ENCODE data around the gene TRIM14.

The TRIM14 gene

GRCh38 chr9:98161851-98162250 is 42.8 kb upstream of the TRIM14 start:
- Histone ChIP-seq H4K20me1 (ENCODE audit: insufficient read depth) (no peaks in the 10 kb centered on the region), H3K9ac (no peak overlapping the region), H3K4me3 (IDR thresholded peaks at IDR 0.05; ENCODE audit: insufficient read depth, low read depth, low read length) (no peak overlapping the region), H3K27me3 (ENCODE audit: insufficient read depth, low read depth) (no peaks in the 10 kb centered on the region), H3K36me3 (ENCODE audit: insufficient read depth) (no peaks in the 10 kb centered on the region), H3K4me2 (no peak overlapping the region), H3K27ac (no peak overlapping the region), H3K4me1 (ENCODE audit: low read depth, poor library complexity, severe bottlenecking) (peaks cover 25% of the 10 kb centered on the region), H2AFZ (ENCODE audit: low read depth) (no peak overlapping the region), H3K79me2 (ENCODE audit: insufficient read depth, low read depth) (no peaks in the 10 kb centered on the region)
- no peak for TF ChIP-seq CTCF (conservative IDR thresholded peaks at IDR 0.05; ENCODE audit: low read depth, low read length)

GRCh38 chr9:98159790-98160189 is 40.8 kb upstream of the TRIM14 start:
- Histone ChIP-seq H3K9ac (no peak overlapping the region), H4K20me1 (ENCODE audit: insufficient read depth) (no peaks in the 10 kb centered on the region), H3K4me2 (no peak overlapping the region), H3K4me3 (IDR thresholded peaks at IDR 0.05; ENCODE audit: insufficient read depth, low read depth, low read length) (no peak overlapping the region), H3K79me2 (ENCODE audit: insufficient read depth, low read depth) (no peaks in the 10 kb centered on the region), H3K4me1 (ENCODE audit: low read depth, poor library complexity, severe bottlenecking) (peaks cover 22% of the 10 kb centered on the region), H3K36me3 (ENCODE audit: insufficient read depth) (no peaks in the 10 kb centered on the region), H3K27me3 (ENCODE audit: insufficient read depth, low read depth) (no peaks in the 10 kb centered on the region), H3K27ac (no peak overlapping the region), H2AFZ (ENCODE audit: low read depth) (no peak overlapping the region)
- no peak for TF ChIP-seq CTCF (conservative IDR thresholded peaks at IDR 0.05; ENCODE audit: low read depth, low read length)

- Histone ChIP-seq H3K27ac (no peak overlapping the region), H3K4me3 (IDR thresholded peaks at IDR 0.05; ENCODE audit: insufficient read depth, low read depth, low read length) (no peak overlapping the region), H3K36me3 (ENCODE audit: insufficient read depth) (no peaks in the 10 kb centered on the region), H3K9ac (no peak overlapping the region), H3K4me2 (no peak overlapping the region), H3K4me1 (ENCODE audit: low read depth, poor library complexity, severe bottlenecking) (peaks cover 17% of the 10 kb centered on the region), H4K20me1 (ENCODE audit: insufficient read depth) (no peaks in the 10 kb centered on the region), H3K27me3 (ENCODE audit: insufficient read depth, low read depth) (no peaks in the 10 kb centered on the region), H2AFZ (ENCODE audit: low read depth) (no peak overlapping the region), H3K79me2 (ENCODE audit: insufficient read depth, low read depth) (no peaks in the 10 kb centered on the region)
- TF ChIP-seq CTCF (conservative IDR thresholded peaks at IDR 0.05; ENCODE audit: low read depth, low read length), result no peak
Measured at GRCh38 chr9:98159301-98159700, 40.3 kb upstream of the TRIM14 start.

GRCh38 chr9:98158071-98158831 is 39.2 kb upstream of the TRIM14 start:
- H3K4me2 ChIP-seq, result no peak overlapping the region
- H2AFZ ChIP-seq (ENCODE audit: low read depth), result no peak overlapping the region
- H3K4me3 ChIP-seq (IDR thresholded peaks at IDR 0.05; ENCODE audit: insufficient read depth, low read depth, low read length), result no peak overlapping the region
- no peaks in the 10 kb centered on the region for H3K36me3 ChIP-seq (ENCODE audit: insufficient read depth)
- H3K9ac ChIP-seq, result no peak overlapping the region
- TF ChIP-seq CTCF (conservative IDR thresholded peaks at IDR 0.05; ENCODE audit: low read depth, low read length), result no peak
- no peaks in the 10 kb centered on the region for H3K27me3 ChIP-seq (ENCODE audit: insufficient read depth, low read depth)
- peaks cover 6% of the 10 kb centered on the region for H3K4me1 ChIP-seq (ENCODE audit: low read depth, poor library complexity, severe bottlenecking)
- no peaks in the 10 kb centered on the region for H3K79me2 ChIP-seq (ENCODE audit: insufficient read depth, low read depth)
- H3K27ac ChIP-seq, result no peak overlapping the region
- H4K20me1 ChIP-seq (ENCODE audit: insufficient read depth), result no peaks in the 10 kb centered on the region
